GM08714 (cell line): Measurements from ENCODE around the gene SEMA3F.

Source experiments
- H3K4me3 ChIP-seq: fragments of 200-500 bp; sonication (Bioruptor generic); 2 replicates; pipeline ENCODE4 v1.5.1; 2014; ENCODE audit warnings: mild to moderate bottlenecking, low read length, inconsistent platforms
- ZNF274 ChIP-seq: IDR thresholded peaks from 2 replicates; pipeline ENCODE4 v1.6.1; 2012; ENCODE audit warnings: mild to moderate bottlenecking, low read depth, low read length

SEMA3F gene

GRCh38 chr3:50226888-50227389 lies 71.8 kb downstream of the SEMA3F start:
- peak overlapping the region; percentile 29; the same call in 1 of the 2 replicates for H3K4me3 ChIP-seq
- no peak for TF ChIP-seq ZNF274

GRCh38 chr3:50227390-50228183 lies 72.5 kb downstream of the SEMA3F start:
- peak overlapping the region; percentile 73 for H3K4me3 ChIP-seq
- no peak for TF ChIP-seq ZNF274

GRCh38 chr3:50228184-50228763 lies 73.2 kb downstream of the SEMA3F start:
- H3K4me3 ChIP-seq = peak overlapping the region; percentile 73; the same call in 1 of the 2 replicates

- no peak for TF ChIP-seq ZNF274
- H3K4me3 ChIP-seq = no peak overlapping the region
Measured at GRCh38 chr3:50229490-50229889, 74.4 kb downstream of the SEMA3F start.

- no peak for TF ChIP-seq ZNF274
- no peak overlapping the region for H3K4me3 ChIP-seq
Measured at GRCh38 chr3:50230104-50230793, 75.1 kb downstream of the SEMA3F start.

- no peak for TF ChIP-seq ZNF274
- no peak overlapping the region for H3K4me3 ChIP-seq
Measured at GRCh38 chr3:50230794-50231125, 75.6 kb downstream of the SEMA3F start.

- TF ChIP-seq ZNF274 = no peak
- H3K4me3 ChIP-seq = no peak overlapping the region
Measured at GRCh38 chr3:50231581-50231980, 76.5 kb downstream of the SEMA3F start.

GRCh38 chr3:50232303-50232702 lies 77.2 kb downstream of the SEMA3F start:
- H3K4me3 ChIP-seq = no peak overlapping the region
- TF ChIP-seq ZNF274 = no peak

- no peak for TF ChIP-seq ZNF274
- H3K4me3 ChIP-seq = no peak overlapping the region
Measured at GRCh38 chr3:50233176-50233575, 78.1 kb downstream of the SEMA3F start.

GRCh38 chr3:50235716-50236483 lies 80.8 kb downstream of the SEMA3F start, which contains the start of gene GNAI2:
Gene GNAI2 (plus strand): TSS chr3:50236204. CDS start chr3:50236336, 132 bp downstream.
- peak within 1 kb of the TSS; percentile 71 for H3K4me3 ChIP-seq
- no peak for TF ChIP-seq ZNF274

GRCh38 chr3:50236484-50237132 lies 81.5 kb downstream of the SEMA3F start:
- no peak for TF ChIP-seq ZNF274
- peak overlapping the region; percentile 71 for H3K4me3 ChIP-seq

- H3K4me3 ChIP-seq = peak overlapping the region; percentile 71
- TF ChIP-seq ZNF274 = no peak
Measured at GRCh38 chr3:50237133-50237651, 82.1 kb downstream of the SEMA3F start.
